B cell (primary cell): ENCODE measurements around the gene CEND1.

Experiments used
- CTCF ChIP-seq: fragments of 200-600 bp; IDR thresholded peaks from one replicate; pipeline ENCODE4 v1.8.0; 2022; ENCODE audit warnings: antibody characterized with exemption, mild to moderate bottlenecking
- EZH2 ChIP-seq: IDR thresholded peaks from 2 replicates; pipeline ENCODE4 v1.6.1; 2012; ENCODE audit warnings: borderline replicate concordance, low read depth, mild to moderate bottlenecking, moderate library complexity, low read length; ENCODE audit not compliant: insufficient read depth, poor library complexity, severe bottlenecking

GRCh38 chr11:792535-792821 is 2.6 kb upstream of the CEND1 start:
- no peak for TF ChIP-seq CTCF
- no peak for TF ChIP-seq EZH2
